Neuronal stem cell (in vitro differentiated cells): ENCODE data around the gene SUPT3H.
"Not testable (repeated sequence)": the region's sequence is repeated elsewhere in the genome, so short reads cannot be mapped to it uniquely, and the experiment has no call there.

Experiments
- DNase-seq: peaks from one replicate; pipeline ENCODE4 v3.0.0-alpha.2; 2013; ENCODE audit warnings: low spot score
- H2AFZ ChIP-seq: one replicate; pipeline ENCODE4 v1.6.1; 2013; ENCODE audit warnings: mild to moderate bottlenecking, low read length, inconsistent platforms
- H2AK5ac ChIP-seq: 2 replicates; pipeline ENCODE4 v1.6.1; 2013; ENCODE audit warnings: low read depth, mild to moderate bottlenecking, inconsistent platforms, low read length, moderate library complexity, mixed read lengths
- H2BK120ac ChIP-seq: 2 replicates; pipeline ENCODE4 v1.6.1; 2013; ENCODE audit warnings: low read depth, mild to moderate bottlenecking, inconsistent platforms, low read length, moderate library complexity, mixed read lengths
- H2BK12ac ChIP-seq: one replicate; pipeline ENCODE4 v1.6.1; 2013; ENCODE audit warnings: low read length, inconsistent platforms
- H2BK15ac ChIP-seq: 2 replicates; pipeline ENCODE4 v1.6.1; 2013; ENCODE audit warnings: mild to moderate bottlenecking, low read length, inconsistent platforms, mixed read lengths
- H2BK5ac ChIP-seq: one replicate; pipeline ENCODE4 v1.6.1; 2013; ENCODE audit warnings: inconsistent platforms, mild to moderate bottlenecking, low read length, moderate library complexity
- H3K14ac ChIP-seq: one replicate; pipeline ENCODE4 v1.6.1; 2013; ENCODE audit warnings: low read length, inconsistent platforms
- H3K18ac ChIP-seq: 2 replicates; pipeline ENCODE4 v1.6.1; 2013; ENCODE audit warnings: low read length, inconsistent platforms
- H3K23ac ChIP-seq: 2 replicates; pipeline ENCODE4 v1.6.1; 2013; ENCODE audit warnings: low read depth, mild to moderate bottlenecking, mixed read lengths, low read length, inconsistent platforms; ENCODE audit not compliant: poor library complexity
- H3K27ac ChIP-seq: replicated peaks from 3 replicates; pipeline ENCODE4 v1.5.1; 2013; ENCODE audit warnings: low read length, inconsistent platforms
- H3K27me3 ChIP-seq, 3 experiments: 2 replicates each; pipeline ENCODE4 v1.6.1; 2013; ENCODE audit warnings: low read length in 3 of 3, mild to moderate bottlenecking in 2 of 3, inconsistent platforms in 1 of 3, low read depth in 1 of 3, mixed read lengths in 1 of 3, moderate library complexity in 1 of 3; ENCODE audit not compliant: control insufficient read depth in 3 of 3, insufficient read depth in 3 of 3
- H3K36me3 ChIP-seq, 2 donors: replicated peaks in 1 of 2; 2 replicates each; pipeline ENCODE4 v1.6.1; 2013; ENCODE audit warnings: low read length in 2 of 2; ENCODE audit not compliant: control insufficient read depth in 2 of 2, insufficient read depth in 2 of 2
- H3K4ac ChIP-seq: 2 replicates; pipeline ENCODE4 v1.6.1; 2013; ENCODE audit warnings: inconsistent platforms, mild to moderate bottlenecking, low read length, moderate library complexity
- H3K4me1 ChIP-seq, 2 donors: 1 replicate in 1 of 2; 2 replicates in 1 of 2; pipeline ENCODE4 v1.6.1; 2013; ENCODE audit warnings: low read length in 2 of 2, low read depth in 1 of 2; ENCODE audit not compliant: control insufficient read depth in 2 of 2, insufficient read depth in 1 of 2
- H3K4me2 ChIP-seq: one replicate; pipeline ENCODE4 v1.6.1; 2013; ENCODE audit warnings: mild to moderate bottlenecking, low read length, inconsistent platforms; ENCODE audit not compliant: insufficient read depth, poor library complexity, severe bottlenecking
- H3K4me3 ChIP-seq, 2 donors: 2 replicates each; pipeline ENCODE4 v1.5.1; 2013; ENCODE audit warnings: low read length in 2 of 2, mild to moderate bottlenecking in 2 of 2, inconsistent platforms in 1 of 2, moderate library complexity in 1 of 2
- H3K79me1 ChIP-seq: one replicate; pipeline ENCODE4 v1.6.1; 2013; ENCODE audit warnings: low read depth, mild to moderate bottlenecking, inconsistent platforms, low read length, moderate library complexity
- H3K9ac ChIP-seq: one replicate; pipeline ENCODE4 v1.6.1; 2013; ENCODE audit warnings: mild to moderate bottlenecking, low read depth, low read length, inconsistent platforms; ENCODE audit not compliant: poor library complexity
- H3K9me3 ChIP-seq, 2 donors: replicated peaks in 1 of 2; 2 replicates each; pipeline versions ENCODE3 to v1.6.1; 2013; ENCODE audit warnings: low read length in 2 of 2, mild to moderate bottlenecking in 2 of 2, inconsistent platforms in 1 of 2, low read depth in 1 of 2, mixed read lengths in 1 of 2, moderate library complexity in 1 of 2; ENCODE audit not compliant: control insufficient read depth in 2 of 2, insufficient read depth in 1 of 2
- H4K8ac ChIP-seq: one replicate; pipeline ENCODE4 v1.6.1; 2013; ENCODE audit warnings: low read depth, mild to moderate bottlenecking, inconsistent platforms, low read length, moderate library complexity
- H4K91ac ChIP-seq: one replicate; pipeline ENCODE4 v1.6.1; 2013; ENCODE audit warnings: low read length, low read depth, mild to moderate bottlenecking, inconsistent platforms; ENCODE audit not compliant: poor library complexity
- WGBS, 2 donors: extraction: QIAGEN DNeasy Blood & Tissue Kit; methylation state at CpG; one replicate each; pipeline ENCODE4 v1.1.7; 2013; ENCODE audit warnings: missing lambda C conversion rate in 2 of 2, mixed read lengths in 1 of 2; ENCODE audit not compliant: insufficient read length in 2 of 2, insufficient replicate concordance in 1 of 2; ENCODE audit errors: extremely low coverage in 2 of 2; 5-methylcytosine and 5-hydroxymethylcytosine counted together

Gene SUPT3H

GRCh38 chr6:45294065-45294701 is 83.6 kb downstream of the SUPT3H start:
- H2AFZ ChIP-seq, H3K27ac ChIP-seq, H3K23ac ChIP-seq, H3K27me3 ChIP-seq, H3K36me3 ChIP-seq, H2BK15ac ChIP-seq, H2AK5ac ChIP-seq, H2BK5ac ChIP-seq, H3K79me1 ChIP-seq, H3K4ac ChIP-seq, H4K91ac ChIP-seq, H3K4me3 ChIP-seq, H2BK120ac ChIP-seq, H3K4me2 ChIP-seq, H3K4me1 ChIP-seq, H3K14ac ChIP-seq, H2BK12ac ChIP-seq, H3K18ac ChIP-seq, H3K9ac ChIP-seq, DNase-seq, H4K8ac ChIP-seq: not testable (repeated sequence)
- H3K9me3 ChIP-seq = peaks cover 0 to 20% of the 10 kb centered on the region in 2 donors
- no CpG with 5 or more reads among the region's 1 CpG for WGBS, 2 donors

- H4K91ac ChIP-seq = no peak overlapping the region
- H3K36me3 ChIP-seq = no peaks in the 10 kb centered on the region
- H2AFZ ChIP-seq = no peak overlapping the region
- no peak overlapping the region for H3K4ac ChIP-seq
- H3K4me1 ChIP-seq = no peaks in the 10 kb centered on the region
- no CpG with 5 or more reads among the region's 3 CpGs for WGBS, 2 donors
- H3K14ac ChIP-seq = no peak overlapping the region
- H3K23ac ChIP-seq = no peak overlapping the region
- no peak overlapping the region for H2BK15ac ChIP-seq
- H3K79me1 ChIP-seq = peaks cover 1% of the 10 kb centered on the region
- H3K27ac ChIP-seq = no peak overlapping the region
- H3K4me2 ChIP-seq = no peak overlapping the region
- H2AK5ac ChIP-seq = no peak overlapping the region
- no peak overlapping the region for H3K4me3 ChIP-seq
- no peaks in the 10 kb centered on the region for H3K27me3 ChIP-seq
- H2BK5ac ChIP-seq = no peak overlapping the region
- no peak overlapping the region for H2BK120ac ChIP-seq
- H3K18ac ChIP-seq = no peak overlapping the region
- no peak overlapping the region for H2BK12ac ChIP-seq
- DNase-seq = no peak
- no peak overlapping the region for H3K9ac ChIP-seq
- H4K8ac ChIP-seq = no peak overlapping the region
- H3K9me3 ChIP-seq = peaks cover 0 to 20% of the 10 kb centered on the region in 2 donors
These were observed 84.4 kb downstream of the SUPT3H start for GRCh38 chr6:45293306-45293705.

GRCh38 chr6:45289751-45290514 is 87.8 kb downstream of the SUPT3H start:
- Histone ChIP-seq H2AK5ac (no peak overlapping the region), H3K36me3 (no peaks in the 10 kb centered on the region), H2BK15ac (no peak overlapping the region), H3K4me3 (no peak overlapping the region), H3K18ac (no peak overlapping the region), H2AFZ (no peak overlapping the region), H3K79me1 (peaks cover 1% of the 10 kb centered on the region), H3K23ac (no peak overlapping the region), H3K9me3 (peaks cover 0 to 20% of the 10 kb centered on the region in 2 donors), H3K4me2 (no peak overlapping the region), H2BK12ac (no peak overlapping the region), H3K27ac (no peak overlapping the region), H3K27me3 (no peaks in the 10 kb centered on the region), H4K91ac (no peak overlapping the region), H3K9ac (no peak overlapping the region), H2BK5ac (no peak overlapping the region), H2BK120ac (no peak overlapping the region), H4K8ac (no peak overlapping the region), H3K4ac (no peak overlapping the region), H3K4me1 (no peaks in the 10 kb centered on the region), H3K14ac (no peak overlapping the region)
- DNase-seq = no peak
- no CpG with 5 or more reads among the region's 5 CpGs for WGBS, 2 donors

GRCh38 chr6:45286707-45287106 is 91.0 kb downstream of the SUPT3H start:
- not testable (repeated sequence) for H3K18ac ChIP-seq, DNase-seq, H2BK15ac ChIP-seq, H3K79me1 ChIP-seq, H2BK12ac ChIP-seq, H2AFZ ChIP-seq, H3K14ac ChIP-seq, H3K27ac ChIP-seq, H3K4me3 ChIP-seq, H2BK5ac ChIP-seq, H3K4me2 ChIP-seq, H3K36me3 ChIP-seq, H3K4me1 ChIP-seq, H4K91ac ChIP-seq, H2BK120ac ChIP-seq, H2AK5ac ChIP-seq, H3K4ac ChIP-seq, H3K23ac ChIP-seq, H3K9ac ChIP-seq, H3K27me3 ChIP-seq, H4K8ac ChIP-seq
- H3K9me3 ChIP-seq = peaks cover 0 to 11% of the 10 kb centered on the region in 2 donors
- no CpG with 5 or more reads among the region's 3 CpGs for WGBS, 2 donors
